Gastroesophageal sphincter (tissue), 4 donors: ENCODE data around the gene BCKDHA. TPM values are rescaled to one million over a fixed set of nuclear protein-coding genes. Genes with fewer than 3 reads are reported as not detected.
A peak's percentile ranks its signal among the peaks of the same experiment; 100 is the strongest.

Experiments used
- ATAC-seq: fragments of 150-250 bp; one replicate; pipeline ENCODE4 v1.9.1; 2016; ENCODE audit warnings: mild to moderate bottlenecking, moderate library complexity
- H3K27ac ChIP-seq, 4 donors: fragments of 200-600 bp; sonication (generic) in 3 of 4; 1 replicate in 3 of 4; 2 replicates in 1 of 4; pipeline ENCODE4 v1.5.1; 2016 to 2019
- H3K27me3 ChIP-seq: fragments of 200-600 bp; sonication (generic); one replicate; pipeline ENCODE4 v1.5.1; 2019
- H3K36me3 ChIP-seq, 2 donors: fragments of 200-600 bp; sonication (generic); one replicate each; pipeline ENCODE4 v1.5.1; 2019; ENCODE audit warnings: control low read depth in 1 of 2
- H3K4me1 ChIP-seq, 3 donors: fragments of 200-600 bp; sonication (generic); 1 replicate in 2 of 3; 2 replicates in 1 of 3; pipeline ENCODE4 v1.5.1; 2016 to 2019; ENCODE audit warnings: control low read depth in 2 of 3
- H3K4me3 ChIP-seq, 2 donors: fragments of 200-600 bp; sonication (generic); one replicate each; pipeline ENCODE4 v1.5.1; 2019; ENCODE audit warnings: mild to moderate bottlenecking in 1 of 2, moderate library complexity in 1 of 2
- H3K9me3 ChIP-seq, 3 donors: fragments of 200-600 bp; sonication (generic); one replicate each; pipeline ENCODE4 v1.5.1; 2017 to 2019; ENCODE audit warnings: control low read depth in 2 of 3
- CTCF ChIP-seq, 4 experiments: fragments of 200-600 bp in 2 of 4; fragments of 450-650 bp in 2 of 4; sonication (generic) in 1 of 4; IDR thresholded peaks; one replicate each; pipeline ENCODE4 v1.5.1; 2017 to 2019; ENCODE audit warnings: antibody characterized with exemption in 4 of 4, mild to moderate bottlenecking in 2 of 4, moderate library complexity in 2 of 4
- EP300 ChIP-seq: sonication (generic); formaldehyde crosslinking; IDR thresholded peaks from one replicate; pipeline ENCODE4 v1.6.1; 2017; ENCODE audit warnings: antibody characterized with exemption, mild to moderate bottlenecking
- POLR2A ChIP-seq, 2 donors: fragments of 450-650 bp; IDR thresholded peaks; one replicate each; pipeline ENCODE4 v1.6.1; 2017; ENCODE audit warnings: antibody characterized with exemption in 2 of 2, mild to moderate bottlenecking in 2 of 2, moderate library complexity in 1 of 2
- POLR2AphosphoS5 ChIP-seq: sonication (generic); formaldehyde crosslinking; IDR thresholded peaks from one replicate; pipeline ENCODE4 v1.6.1; 2017; ENCODE audit warnings: antibody characterized with exemption
- WGBS, 2 donors: methylation state at CpG; one replicate each; pipeline ENCODE4 v1.1.5; 2018; ENCODE audit warnings: low coverage in 1 of 2; 5-methylcytosine and 5-hydroxymethylcytosine counted together
- total RNA-seq, 4 donors: library from RNA; depleted of rRNA; stranded (reverse); fragments of >200 nt; gene quantifications; one replicate each; pipeline ENCODE4 v1.1.0, GENCODE V29; 2016

Gene BCKDHA
- total RNA-seq, 4 donors from 2014 or later: 35.0 to 47.9 (median 38.3) TPM

- Histone ChIP-seq H3K4me1 (peaks cover 0 to 40% (median 20%) of the 10 kb centered on the region in 3 donors), H3K27me3 (no peaks in the 10 kb centered on the region), H3K4me3 (no peak overlapping the region), H3K36me3 (peaks cover 0 to 71% of the 10 kb centered on the region in 2 donors), H3K9me3 (no peaks in the 10 kb centered on the region), H3K27ac (no peak overlapping the region)
- ATAC-seq: no peak
- TF ChIP-seq CTCF (IDR thresholded peaks at IDR 0.05): no peak
- TF ChIP-seq EP300: no peak
- TF ChIP-seq POLR2A (IDR thresholded peaks at IDR 0.05): no peak
- TF ChIP-seq POLR2AphosphoS5: no peak
- WGBS, 2 donors: 90% methylated on average over 2 of the region's 21 CpGs; no CpG with 5 or more reads in 1 of the 2 donors
Observed at GRCh38 chr19:41424335-41425173, 26.9 kb downstream of the BCKDHA start.

- TF ChIP-seq EP300: no peak
- no peak for TF ChIP-seq CTCF (IDR thresholded peaks at IDR 0.05)
- no peak for TF ChIP-seq POLR2AphosphoS5
- no peak for TF ChIP-seq POLR2A (IDR thresholded peaks at IDR 0.05)
- Histone ChIP-seq H3K27me3 (no peaks in the 10 kb centered on the region), H3K27ac (peak overlapping the region in 1 of 4 donors; percentile 85), H3K9me3 (no peaks in the 10 kb centered on the region), H3K36me3 (peaks cover 0 to 65% of the 10 kb centered on the region in 2 donors), H3K4me3 (no peak overlapping the region), H3K4me1 (peaks cover 0 to 40% (median 20%) of the 10 kb centered on the region in 3 donors)
- 67 to 97% methylated on average over 1 to 7 of the region's 28 CpGs for WGBS, 2 donors
- ATAC-seq: no peak
Observed at GRCh38 chr19:41425174-41426115, 27.8 kb downstream of the BCKDHA start.

DNA sequence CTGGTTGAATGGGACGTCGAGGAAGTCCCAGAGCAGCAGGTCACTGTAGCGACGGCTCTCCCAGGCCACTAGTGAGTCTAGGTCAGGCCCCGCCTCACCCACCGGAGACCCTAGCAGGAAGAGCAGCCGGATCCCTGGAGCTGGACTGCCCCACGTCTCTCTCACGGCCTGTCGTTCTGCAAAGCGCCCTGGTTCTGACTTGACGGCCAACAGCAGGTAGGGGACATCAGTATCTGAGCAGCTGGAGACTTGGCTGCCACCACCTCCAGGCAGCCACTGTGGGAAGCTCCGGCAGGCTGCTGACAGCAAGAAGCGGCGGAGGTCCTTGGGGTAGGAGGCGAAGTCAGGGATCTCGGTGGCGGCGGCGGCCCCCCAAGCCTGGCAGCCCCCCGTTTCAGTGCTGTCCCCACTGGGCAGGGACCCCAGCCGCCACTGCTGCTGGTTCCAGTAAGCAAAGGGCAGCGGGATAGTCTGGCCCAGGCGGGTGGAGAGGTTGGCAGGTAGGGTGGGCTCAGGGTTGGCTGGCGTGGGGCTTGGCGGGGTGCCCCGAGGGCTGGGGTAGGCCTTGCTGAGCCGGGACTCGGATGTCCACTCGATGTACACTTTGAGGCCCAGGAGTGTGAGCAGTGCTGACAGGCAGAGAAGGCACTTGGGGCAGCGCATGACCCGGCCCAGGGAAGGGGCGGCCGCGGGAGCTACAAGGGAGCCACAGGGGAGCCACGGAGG lies 28.7 kb downstream of the BCKDHA start:
- peak overlapping the region in 3 of 4 donors; percentile 85 to 88 (median 85) for H3K27ac ChIP-seq
- no peaks in the 10 kb centered on the region for H3K27me3 ChIP-seq
- TF ChIP-seq POLR2A (IDR thresholded peaks at IDR 0.05) (no peak), EP300 (no peak), CTCF (IDR thresholded peaks at IDR 0.05) (no peak), POLR2AphosphoS5 (no peak)
- H3K9me3 ChIP-seq: no peaks in the 10 kb centered on the region
- peaks cover 0 to 40% (median 20%) of the 10 kb centered on the region in 3 donors for H3K4me1 ChIP-seq
- WGBS, 2 donors: 0% methylated on average over 1 of the region's 36 CpGs; no CpG with 5 or more reads in 1 of the 2 donors
- no peak for ATAC-seq
- H3K4me3 ChIP-seq: peak overlapping the region; percentile 37 to 57
- peaks cover 0 to 65% of the 10 kb centered on the region in 2 donors for H3K36me3 ChIP-seq

DNA sequence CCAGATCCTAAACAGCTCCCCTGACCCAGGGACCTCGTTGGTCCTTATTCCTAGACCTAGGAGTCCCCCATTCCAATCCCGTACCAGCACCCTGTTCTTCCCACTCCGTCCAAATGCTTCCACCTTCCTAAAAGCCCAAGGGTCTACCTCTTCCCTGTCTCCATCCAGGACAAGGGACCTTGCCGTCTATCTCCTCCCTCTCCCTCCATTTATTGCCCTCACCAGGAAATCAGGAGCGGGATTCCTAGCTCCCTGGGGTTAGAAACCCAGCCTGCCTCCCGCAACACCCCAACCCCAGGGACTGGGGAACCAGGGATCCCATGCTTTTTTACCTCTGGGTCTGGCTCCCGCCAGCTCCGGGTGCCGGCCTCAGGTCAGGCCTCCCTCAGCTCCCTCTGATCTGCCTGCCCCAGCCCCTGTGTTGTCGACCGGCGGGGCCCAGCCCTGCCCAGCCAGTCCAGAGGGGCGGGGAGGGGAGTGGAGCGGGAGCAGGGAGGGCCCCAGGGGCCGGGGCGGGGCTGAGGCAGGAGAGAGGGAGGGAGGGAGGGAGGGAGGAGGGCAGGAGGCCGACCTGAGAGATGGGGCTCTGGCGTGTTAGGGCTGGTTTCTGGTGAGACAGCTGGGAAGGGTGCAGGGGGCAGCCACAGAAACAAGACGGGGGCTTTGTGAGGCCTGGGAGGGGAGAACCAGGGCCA lies 29.5 kb downstream of the BCKDHA start, which contains the start of gene B3GNT8:
Gene B3GNT8 (minus strand): TSS at position 423 of the 695 bp plus-strand sequence. CDS start 596 bp downstream, outside the sequence.
- Histone ChIP-seq H3K27me3 (no peaks in the 10 kb centered on the region), H3K4me3 (peak within 1 kb of the TSS; percentile 37 to 57), H3K9me3 (no peaks in the 10 kb centered on the region), H3K27ac (peak within 1 kb of the TSS; percentile 44 to 88 (median 85)), H3K4me1 (peaks cover 0 to 40% (median 20%) of the 10 kb centered on the region in 3 donors), H3K36me3 (peaks cover 0 to 65% of the 10 kb centered on the region in 2 donors)
- TF ChIP-seq CTCF (IDR thresholded peaks at IDR 0.05) (no peak), POLR2A (IDR thresholded peaks at IDR 0.05) (peak in 1 of 2 donors; percentile 27), EP300 (no peak), POLR2AphosphoS5 (peak; percentile 59)
- peak; percentile 94 for ATAC-seq
- WGBS, 2 donors: 9% methylated on average over 6 of the region's 19 CpGs; no CpG with 5 or more reads in 1 of the 2 donors
